HG02623 (cell line): ENCODE results near the gene FAIM2.

Source experiments
- ATAC-seq: cut with Tn5 transposase; IDR thresholded peaks from one replicate; pipeline ENCODE4 v1.9.1; 2021; ENCODE audit warnings: moderate library complexity; ENCODE audit not compliant: unreplicated experiment

FAIM2 gene

GRCh38 chr12:49827401-49828099 is 76.2 kb downstream of the FAIM2 start:
- ATAC-seq: peak; percentile 8

GRCh38 chr12:49827051-49827400 is 76.7 kb downstream of the FAIM2 start:
- no peak for ATAC-seq

- no peak for ATAC-seq
Observed at GRCh38 chr12:49825971-49826421, 77.7 kb downstream of the FAIM2 start.

- ATAC-seq: no peak
Observed at GRCh38 chr12:49825360-49825970, 78.2 kb downstream of the FAIM2 start.

GRCh38 chr12:49824895-49825294 is 78.8 kb downstream of the FAIM2 start:
- no peak for ATAC-seq

GRCh38 chr12:49824416-49824815 is 79.3 kb downstream of the FAIM2 start:
- no peak for ATAC-seq

- no peak for ATAC-seq
Observed at GRCh38 chr12:49823951-49824350, 79.7 kb downstream of the FAIM2 start.

- ATAC-seq: no peak
Observed at GRCh38 chr12:49823350-49823749, 80.3 kb downstream of the FAIM2 start.

GRCh38 chr12:49821373-49822287 is 82.1 kb downstream of the FAIM2 start:
- no peak for ATAC-seq

GRCh38 chr12:49819786-49820185 is 83.9 kb downstream of the FAIM2 start:
- no peak for ATAC-seq

GRCh38 chr12:49818241-49818895 is 85.3 kb downstream of the FAIM2 start:
- ATAC-seq: no peak
